Smooth muscle cell of the brain vasculature (primary cell): ENCODE results near the gene PNPLA1.

ENCODE experiments used
- DNase-seq: peaks from one replicate; pipeline ENCODE4 v3.0.0-alpha.2; 2012; ENCODE audit warnings: low read depth, low spot score

The PNPLA1 gene

DNA sequence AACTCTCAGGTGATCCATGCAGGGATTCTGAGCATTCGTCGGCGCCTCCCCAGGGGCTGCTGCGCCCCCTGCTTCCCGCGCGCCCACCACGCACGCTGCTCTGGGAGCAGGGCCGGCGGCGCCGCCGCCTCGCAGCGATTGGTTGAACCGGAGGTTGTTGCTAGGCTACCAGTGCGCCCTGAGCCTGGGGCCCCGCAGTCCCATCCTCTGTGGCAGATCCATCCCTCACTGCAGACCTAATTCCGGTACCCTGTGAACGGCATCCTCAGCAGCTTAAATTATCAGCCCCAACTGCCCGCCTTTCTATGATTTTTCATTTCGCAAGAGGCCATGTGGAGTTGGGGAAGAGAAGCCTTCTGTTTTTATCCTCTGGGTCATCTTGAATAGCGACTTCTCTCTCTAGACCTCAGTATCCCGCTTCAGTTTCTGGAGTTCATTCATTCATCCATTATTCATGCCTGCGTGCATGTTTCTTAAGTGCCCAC is 15.4 kb downstream of the PNPLA1 start:
- DNase-seq = no peak

DNA sequence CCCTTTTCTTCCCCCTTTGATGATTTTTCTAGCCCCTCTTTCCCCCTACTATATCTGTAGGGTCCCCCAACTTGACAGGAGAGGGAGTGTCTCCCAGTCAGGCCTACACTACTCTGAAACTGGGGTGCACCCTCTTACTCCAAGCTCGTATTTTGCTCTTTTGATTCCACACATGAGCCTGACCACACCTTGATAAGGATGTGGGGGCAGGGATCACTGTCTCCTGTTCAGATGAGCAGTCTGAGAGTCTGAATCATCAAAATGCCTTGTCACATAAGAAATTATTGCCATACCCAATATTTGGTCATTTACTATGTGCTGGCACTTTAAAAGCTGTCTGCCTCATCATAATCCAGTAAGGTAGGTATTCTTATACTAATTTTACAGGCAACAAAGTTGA is 15.9 kb downstream of the PNPLA1 start:
- no peak for DNase-seq

DNA sequence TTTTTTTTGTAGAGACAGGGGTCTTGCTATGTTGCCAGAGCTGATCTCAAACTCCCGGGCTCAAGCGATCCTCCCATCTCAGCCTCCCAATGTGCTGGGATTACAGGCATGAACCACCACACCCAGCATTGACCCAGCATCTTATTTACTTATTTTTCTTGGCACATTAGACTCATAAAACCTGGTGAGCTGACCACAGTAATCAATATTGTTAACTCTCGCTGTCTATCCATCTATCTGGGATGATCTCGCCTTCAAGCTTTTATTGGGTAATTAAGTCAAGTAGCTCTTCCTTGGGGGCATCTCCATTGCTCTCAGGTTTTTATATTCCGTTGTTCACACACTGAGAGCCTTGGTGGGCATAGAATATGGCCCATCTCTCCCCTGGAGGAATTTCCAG is 17.0 kb downstream of the PNPLA1 start:
- DNase-seq = no peak

DNA sequence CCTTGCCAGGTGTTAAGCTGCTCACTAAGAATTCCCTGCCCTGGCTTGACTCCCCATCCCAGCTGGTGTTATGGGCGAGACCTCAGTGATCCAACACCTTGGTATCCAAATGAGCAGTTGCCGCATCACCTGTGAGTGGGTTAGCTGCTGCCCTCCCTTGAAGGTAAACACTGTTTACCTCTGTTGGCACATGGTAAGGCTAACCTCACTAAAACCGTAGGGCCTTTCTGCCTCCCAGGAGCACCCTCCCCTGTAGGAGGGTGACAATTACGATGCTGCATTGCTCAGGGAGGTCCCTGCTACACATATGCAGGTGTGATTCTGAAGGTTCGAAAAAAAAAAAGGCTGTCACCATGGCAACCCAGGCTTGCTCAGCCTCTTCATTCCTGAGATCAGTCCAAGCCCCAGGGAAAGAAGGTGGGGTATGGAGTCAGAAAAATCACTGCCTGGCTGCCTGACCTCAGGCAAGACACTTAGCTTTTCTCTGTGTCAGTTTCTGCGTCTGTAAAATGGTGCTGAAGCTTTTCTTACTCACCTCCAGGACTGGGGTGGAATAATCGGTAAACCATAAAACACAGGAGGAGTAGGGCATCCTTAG is 19.5 kb downstream of the PNPLA1 start:
- DNase-seq = no peak

DNA sequence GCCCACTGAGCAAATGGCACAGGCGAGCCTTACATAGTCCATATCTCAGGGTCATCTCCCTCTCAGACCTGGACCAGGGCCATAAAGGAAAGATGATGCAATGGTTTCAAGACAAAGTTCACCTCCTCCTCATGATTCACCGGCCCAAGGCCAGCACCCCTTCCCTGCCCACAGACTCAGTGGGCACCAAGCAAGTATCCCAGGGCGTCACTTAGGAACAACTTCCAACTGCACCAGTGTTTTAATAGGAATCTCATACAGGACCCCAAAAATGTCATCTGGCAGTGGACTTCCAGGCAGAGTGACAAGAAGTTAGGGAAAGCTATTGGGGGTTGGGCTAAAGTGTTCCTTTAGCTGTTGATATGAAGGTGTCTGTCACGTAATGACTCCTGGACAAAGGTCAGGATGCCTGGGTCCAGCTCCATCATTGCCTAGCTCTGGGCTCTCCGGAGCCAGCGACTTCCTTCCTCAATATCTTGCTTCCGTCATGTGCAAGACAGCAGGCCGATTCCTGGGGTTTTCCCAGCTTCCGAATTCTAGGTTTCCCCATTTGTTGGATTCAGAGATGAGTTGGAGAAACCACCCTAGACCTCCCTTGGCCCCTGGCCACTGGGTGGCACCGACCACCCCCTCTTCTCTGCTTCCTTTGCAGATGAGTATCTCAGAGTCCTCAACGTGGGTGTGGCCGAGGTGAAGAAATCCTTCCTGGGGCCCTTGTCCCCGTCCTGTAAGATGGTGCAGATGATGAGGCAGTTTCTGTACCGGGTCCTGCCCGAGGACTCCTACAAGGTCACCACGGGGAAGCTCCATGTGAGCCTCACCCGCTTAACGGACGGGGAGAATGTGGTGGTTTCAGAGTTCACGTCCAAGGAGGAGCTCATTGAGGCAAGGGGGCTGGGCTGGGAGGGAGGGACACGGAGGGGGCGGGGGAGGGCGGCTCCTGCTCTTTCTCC is 21.1 kb downstream of the PNPLA1 start:
- DNase-seq = no peak

DNA sequence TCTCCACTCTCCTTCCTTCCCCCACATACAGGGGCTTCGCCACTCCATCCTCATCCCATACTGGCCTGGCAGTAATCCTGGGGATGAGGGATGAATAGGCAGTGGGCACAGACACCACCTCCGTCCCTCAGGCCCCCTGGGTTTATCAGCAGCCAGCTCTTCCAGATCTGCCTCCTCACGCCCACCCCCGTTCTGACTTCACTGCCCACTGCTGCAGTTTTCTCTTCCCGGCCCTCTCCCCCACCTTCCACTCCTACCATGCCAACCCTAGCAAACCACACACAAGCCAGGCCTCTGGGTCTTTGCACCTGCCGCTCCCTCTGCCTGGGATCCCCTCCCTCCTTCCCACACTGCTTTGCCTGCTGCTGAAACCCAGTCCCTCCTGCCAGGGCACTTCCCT is 22.3 kb downstream of the PNPLA1 start:
- DNase-seq = no peak

DNA sequence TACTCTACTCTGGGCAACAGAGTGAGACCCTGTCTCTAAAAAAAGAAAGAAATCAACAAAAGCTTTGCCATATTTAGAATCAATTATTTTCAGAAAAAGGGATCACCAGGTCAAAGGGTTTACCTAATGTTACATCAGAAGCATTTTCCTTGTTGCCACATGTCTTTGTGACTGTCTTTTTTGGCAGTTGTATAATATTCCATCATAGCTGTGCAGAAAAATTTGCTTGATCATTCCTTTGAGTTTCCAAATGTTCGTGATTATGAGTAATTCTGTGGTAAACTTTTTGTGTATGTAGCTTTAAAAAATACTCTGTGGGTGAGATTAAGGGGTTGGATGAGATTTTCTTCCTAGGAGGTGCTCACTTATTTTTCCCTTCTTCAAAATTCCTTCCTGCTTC is 26.4 kb downstream of the PNPLA1 start:
- no peak for DNase-seq

DNA sequence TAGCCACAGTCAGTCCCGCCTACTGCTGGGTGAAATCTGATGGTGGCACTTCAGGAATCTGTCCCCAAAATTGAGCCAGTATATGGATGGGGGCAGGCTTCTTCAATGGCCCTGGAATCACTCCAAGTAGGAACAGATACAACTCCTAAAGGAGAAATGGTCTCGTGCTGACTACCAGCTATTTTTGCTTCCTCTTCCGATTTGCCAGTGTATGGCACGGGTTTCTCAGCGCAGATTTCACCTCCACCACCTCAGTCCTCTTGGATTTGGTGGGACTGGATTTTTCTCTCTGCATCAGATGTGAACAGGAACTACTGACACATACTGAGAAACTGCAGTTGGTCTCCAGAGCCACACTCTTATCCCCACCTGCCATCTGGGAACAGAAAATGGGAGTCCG is 27.2 kb downstream of the PNPLA1 start:
- no peak for DNase-seq

DNA sequence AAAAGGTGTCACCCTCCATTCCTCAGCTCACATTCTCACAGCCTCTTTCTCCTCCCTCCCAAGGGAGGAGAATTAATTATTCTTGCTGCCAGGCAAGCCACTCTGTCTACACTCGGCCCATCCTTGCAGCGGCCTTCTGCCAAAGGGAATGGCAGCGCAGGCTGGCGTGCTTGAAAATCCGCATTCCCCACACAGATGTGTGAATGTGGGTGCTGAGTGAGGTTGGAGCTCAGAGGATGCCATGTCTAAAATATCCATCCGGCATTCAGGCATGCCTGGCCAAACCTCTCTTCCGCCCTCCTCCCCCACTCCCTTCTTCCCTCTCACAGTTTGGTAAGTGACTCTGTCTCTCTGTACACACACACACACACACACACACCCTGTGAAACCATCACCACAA is 27.7 kb downstream of the PNPLA1 start:
- DNase-seq = no peak

DNA sequence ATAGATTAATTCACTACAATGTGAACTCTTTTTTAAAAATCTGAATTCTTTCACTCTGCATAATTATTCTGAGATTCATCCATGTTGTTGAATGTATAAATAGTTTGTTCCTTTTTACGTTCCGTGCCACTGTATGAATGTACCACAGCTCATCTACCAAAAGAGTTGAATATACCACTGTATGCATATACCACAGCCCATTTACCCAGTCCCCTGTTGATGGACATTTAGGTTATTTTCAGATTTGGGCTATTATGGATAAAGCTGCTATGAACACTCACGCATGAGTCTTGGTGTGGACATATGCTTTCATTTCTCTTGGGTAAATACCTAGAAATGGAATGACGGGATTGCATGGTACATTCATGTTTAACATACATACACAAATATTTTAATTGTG is 28.2 kb downstream of the PNPLA1 start:
- DNase-seq = no peak

DNA sequence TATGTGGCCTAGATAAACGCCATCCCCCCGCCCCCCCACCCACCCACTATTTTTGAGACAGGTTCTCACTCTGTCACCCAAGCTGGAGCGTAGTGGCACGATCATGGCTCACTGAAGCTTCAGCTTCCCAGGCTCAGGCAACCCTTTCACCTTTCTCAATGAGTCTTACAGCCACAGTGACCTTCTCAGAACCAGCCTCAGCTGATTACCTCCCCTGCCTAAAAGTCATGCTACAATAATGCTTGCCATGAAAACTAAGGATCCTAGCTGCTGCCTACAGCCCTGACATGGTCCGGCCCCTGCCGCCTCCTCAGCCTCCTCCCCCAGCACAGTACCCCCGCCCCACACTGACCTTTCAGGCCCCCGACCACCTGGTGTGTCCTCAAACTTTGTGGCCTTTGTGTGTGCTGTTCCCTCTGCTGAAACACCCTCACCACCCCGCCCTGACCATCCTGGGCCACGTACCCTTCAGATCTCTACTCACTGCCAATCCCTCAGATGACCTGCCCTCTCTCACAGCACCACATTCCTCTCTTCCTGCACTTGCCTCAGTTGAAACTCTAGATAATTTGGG is 31.3 kb downstream of the PNPLA1 start:
- DNase-seq = no peak

DNA sequence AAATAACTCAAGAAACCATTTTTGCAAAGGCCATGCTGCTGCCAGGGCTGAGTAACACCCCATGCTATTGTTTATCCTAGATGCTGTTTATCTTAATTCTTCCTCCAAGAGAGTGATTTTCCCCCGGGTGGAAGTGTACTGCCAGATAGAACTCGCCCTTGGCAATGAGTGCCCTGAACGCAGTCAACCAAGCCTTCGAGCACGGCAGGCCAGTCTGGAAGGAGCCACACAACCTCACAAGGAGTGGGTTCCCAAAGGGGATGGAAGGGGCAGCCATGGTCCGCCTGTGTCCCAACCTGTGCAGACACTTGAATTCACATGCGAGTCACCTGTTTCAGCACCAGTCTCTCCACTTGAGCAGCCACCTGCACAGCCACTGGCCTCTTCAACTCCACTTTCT is 31.9 kb downstream of the PNPLA1 start:
- no peak for DNase-seq

DNA sequence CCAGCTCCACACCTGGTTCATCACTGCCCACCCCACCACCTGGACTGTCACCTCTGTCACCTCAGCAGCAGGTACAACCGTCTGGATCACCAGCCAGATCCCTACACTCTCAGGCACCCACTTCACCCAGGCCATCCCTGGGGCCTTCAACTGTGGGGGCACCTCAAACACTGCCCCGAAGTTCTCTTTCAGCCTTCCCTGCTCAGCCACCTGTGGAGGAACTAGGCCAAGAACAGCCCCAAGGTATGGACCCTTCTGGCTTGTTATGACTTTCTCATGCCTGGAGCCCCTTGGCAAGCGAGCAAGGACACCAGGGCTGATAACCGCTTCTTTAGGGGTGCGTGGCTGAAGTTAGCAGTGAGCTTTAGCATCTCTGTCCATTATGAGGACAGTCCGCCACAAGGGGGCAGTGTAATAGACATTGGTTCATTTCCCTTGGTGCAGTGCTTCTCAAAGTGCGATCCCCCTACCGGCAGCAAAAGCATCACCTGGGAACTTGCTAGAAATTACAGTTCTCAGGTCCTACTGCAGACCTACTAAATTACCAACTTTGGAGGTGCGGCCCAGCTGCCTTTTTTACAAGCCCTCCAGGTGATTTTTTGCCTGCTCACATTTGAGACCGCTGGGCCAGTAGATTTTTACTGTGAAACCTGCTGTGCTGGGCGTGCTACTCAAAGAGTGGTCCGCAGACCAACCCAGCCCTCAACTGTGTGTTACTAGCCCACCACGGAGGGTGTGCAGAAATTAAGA is 32.5 kb downstream of the PNPLA1 start:
- DNase-seq = peak; percentile 58

DNA sequence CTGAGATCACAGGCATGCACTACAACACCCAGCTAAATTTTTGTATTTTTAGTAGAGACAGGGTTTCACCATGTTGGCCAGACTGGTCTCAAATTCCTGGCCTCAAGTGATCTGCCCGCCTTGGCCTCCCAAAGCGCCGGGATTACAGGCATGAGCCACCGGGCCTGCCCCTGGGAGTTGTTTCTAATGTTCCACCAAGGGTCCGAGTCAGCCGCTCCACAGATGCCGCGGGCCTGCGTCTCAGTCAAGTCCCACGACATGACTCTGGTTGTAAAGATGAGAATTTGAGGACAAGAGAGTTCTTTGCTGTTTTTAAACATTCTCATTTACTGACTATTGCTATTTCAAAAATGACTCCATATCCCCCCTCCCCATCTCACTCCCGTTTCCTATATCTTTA is 36.0 kb downstream of the PNPLA1 start:
- DNase-seq = no peak

DNA sequence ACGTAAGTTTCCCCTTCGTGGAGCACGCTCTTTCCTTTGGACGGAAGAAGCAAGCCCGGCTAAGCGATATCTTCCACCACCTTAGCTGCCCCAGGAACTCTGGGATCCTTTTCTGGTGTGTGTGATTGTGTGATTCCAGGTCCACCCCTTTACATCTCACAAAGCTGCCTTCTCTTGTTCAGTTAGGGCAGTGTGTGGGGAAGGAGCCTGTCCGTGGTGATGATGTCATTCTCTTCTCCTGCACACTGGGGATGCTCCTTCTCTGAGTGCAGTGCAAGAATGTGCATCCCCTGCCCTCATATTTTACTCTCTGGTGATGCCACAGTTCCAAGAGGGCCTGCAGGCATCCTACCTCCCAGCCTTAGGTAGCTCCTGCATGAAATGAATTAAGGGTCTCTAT is 36.5 kb downstream of the PNPLA1 start:
- no peak for DNase-seq

DNA sequence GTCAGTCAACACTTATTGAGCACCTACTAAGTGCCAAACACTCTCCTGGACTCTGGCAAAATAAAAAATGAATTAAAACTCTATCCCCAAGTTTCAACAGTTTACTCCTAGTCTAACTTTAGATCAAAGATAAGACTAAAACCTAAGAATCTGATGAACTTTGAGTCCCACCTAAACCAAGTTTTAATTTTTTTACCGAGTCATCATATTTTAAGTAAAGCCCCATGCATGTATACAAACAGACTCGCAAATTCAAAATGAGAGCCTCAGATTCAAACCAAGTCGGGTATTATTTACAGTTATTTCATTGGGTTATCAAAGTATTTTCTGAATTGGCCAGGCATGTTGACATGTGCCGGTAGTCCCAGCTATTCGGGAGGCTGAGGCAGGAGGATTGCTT is 38.7 kb downstream of the PNPLA1 start:
- no peak for DNase-seq

DNA sequence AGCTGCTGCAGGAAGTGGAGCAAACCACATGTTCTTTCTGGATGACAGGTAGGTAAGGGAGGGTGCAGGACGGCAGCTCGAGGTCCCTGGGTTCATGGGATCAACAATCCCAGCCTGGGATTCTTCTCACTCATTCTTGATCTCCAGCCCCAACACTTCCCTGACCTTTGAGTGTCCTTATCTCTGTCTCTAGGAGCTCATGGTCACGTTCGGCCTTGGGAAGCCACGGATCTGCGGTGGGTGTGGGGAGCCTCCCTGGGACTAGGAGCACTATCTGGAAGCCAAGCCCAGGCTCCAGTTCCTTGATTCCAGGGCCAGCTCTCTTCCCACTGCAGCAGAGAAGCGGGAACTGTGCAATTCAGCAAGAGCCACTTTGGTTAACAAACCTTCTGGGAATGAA is 39.3 kb downstream of the PNPLA1 start:
- DNase-seq = no peak

DNA sequence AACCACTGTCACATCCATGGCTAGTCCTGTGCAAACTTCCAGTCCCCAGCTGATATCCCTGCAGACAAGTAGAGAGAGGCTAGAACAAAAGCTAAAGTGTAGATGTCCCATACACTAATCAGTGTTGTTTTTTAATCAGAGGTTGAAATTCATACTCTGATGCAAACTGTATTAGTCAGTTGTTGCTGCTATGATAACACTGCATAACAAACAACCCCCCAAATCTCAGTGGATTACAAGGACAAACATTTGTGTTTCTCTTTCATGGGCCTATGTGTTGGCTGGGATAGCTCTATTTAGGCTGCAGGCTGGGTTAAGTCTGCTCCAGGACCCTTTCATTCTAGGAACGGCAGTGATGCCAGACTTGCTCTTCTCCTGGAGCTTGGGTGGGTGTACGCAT is 40.0 kb downstream of the PNPLA1 start:
- no peak for DNase-seq

DNA sequence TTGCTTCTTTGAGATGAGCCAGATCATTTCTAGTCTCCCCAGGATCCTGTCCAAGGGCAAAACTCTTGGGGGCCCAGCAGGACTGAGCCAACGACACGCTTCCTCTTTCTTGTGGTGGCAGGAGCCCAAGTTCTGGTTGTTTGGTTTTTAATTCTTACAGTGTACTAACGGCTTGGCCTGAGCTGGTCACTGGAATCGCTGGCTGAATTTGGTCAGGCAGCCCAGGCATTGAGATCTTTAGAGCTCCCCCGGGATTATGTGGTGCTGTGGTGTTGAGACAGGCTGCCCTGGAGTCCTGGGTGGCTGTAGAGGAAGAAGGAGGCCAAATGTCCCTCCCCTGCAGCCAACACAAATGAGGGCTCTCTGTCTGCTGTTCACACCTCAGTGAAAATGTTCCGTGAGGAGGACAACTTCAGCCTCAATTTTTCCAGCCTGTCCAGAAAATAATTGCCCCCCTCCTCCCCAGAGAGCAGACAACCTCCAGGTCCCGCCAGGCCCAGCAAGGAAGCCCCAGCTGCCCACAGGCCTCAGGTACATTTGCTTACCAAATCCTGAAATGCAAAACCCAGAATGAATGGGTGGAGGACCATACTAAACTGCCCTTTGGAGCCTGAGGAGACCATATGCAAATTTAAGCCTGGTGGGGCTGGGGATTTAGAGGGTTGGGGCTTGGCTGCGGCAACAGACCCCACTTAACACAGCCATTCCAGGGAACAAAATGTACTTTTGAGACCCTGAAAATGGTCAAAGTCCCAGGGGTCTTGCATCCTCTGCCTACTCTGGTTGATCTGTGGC is 43.2 kb downstream of the PNPLA1 start:
- no peak for DNase-seq

DNA sequence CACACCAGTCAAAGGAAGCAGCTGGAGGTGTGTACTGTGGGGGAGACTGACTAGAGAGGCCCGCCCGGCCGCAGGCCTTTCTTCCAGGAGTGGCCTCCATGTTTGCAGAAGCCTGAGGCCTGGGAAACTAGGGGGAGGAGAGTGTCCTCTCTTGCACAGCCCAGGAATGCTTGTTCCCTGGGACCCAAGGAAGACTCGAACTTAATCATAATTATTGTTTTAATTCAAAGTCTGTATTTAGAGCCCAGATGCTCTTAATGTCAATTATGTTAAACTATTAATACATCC is 43.7 kb downstream of the PNPLA1 start:
- no peak for DNase-seq

DNA sequence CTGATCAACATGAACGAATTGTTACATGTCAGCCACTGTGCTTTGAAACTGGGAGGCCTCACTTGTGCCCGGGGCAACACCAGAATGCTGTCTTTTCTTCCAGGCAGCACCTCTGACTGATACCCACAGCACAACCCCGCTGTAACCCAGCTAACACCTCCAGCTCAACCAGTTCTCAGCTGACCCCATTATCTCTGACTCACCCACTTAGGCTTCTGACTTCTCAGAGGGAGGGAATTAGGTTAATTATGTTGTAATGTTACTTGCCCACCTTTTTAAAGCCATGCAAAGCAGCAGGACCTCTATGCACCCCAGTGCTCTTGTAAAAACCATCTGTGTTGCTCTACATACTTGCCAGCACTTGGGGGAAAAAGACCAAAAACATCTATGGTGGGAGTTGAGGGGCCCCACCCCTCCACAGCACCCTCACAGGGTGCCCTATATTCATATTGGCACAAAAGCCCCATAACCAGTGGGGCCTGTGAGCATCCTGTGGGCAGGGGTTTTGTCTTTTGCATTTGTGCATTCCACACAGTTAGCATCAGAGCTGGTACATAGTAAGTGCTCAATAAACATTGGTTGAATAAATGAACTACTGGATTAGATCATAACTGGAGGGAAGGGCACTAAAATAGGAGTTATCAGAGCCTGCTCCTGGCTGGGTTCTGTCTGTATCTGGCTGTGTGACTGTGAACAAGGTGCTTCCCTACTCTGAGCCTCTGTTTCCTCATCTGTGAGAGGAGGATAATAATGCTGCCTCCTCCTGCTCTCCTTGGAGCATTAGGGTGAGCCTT is 44.6 kb downstream of the PNPLA1 start:
- no peak for DNase-seq
